T-helper 17 cell (primary cell): Measurements from ENCODE around the gene KDM3B. TPM values are rescaled to one million over a fixed set of nuclear protein-coding genes. Genes with fewer than 3 reads are reported as not detected.
"Not testable (repeated sequence)": the region's sequence is repeated elsewhere in the genome, so short reads cannot be mapped to it uniquely, and the experiment has no call there.

Experiments used
- ATAC-seq: fragments of 150-1000 bp; cut with Tn5 transposase; 2 replicates; pipeline ENCODE4 v1.10.0; 2021; ENCODE audit warnings: mild to moderate bottlenecking, moderate library complexity
- DNase-seq, 3 donors: peaks; one replicate each; pipeline versions ENCODE4 v3.0.0 to v3.0.0-alpha.2; 2020 to 2021
- H3K9me3 ChIP-seq: one replicate; pipeline ENCODE4 v1.7.0; 2013; ENCODE audit warnings: low read length, mild to moderate bottlenecking; ENCODE audit not compliant: control insufficient read depth, poor library complexity, severe bottlenecking
- H3K27ac Mint-ChIP-seq: one replicate; pipeline ENCODE4 v1.8.0; 2022; ENCODE audit warnings: mild to moderate bottlenecking, moderate library complexity, mixed read lengths
- H3K27me3 Mint-ChIP-seq: one replicate; pipeline ENCODE4 v1.8.0; 2022; ENCODE audit warnings: mixed read lengths
- H3K36me3 Mint-ChIP-seq: one replicate; pipeline ENCODE4 v1.8.0; 2022; ENCODE audit warnings: low read depth, mixed read lengths
- H3K4me1 Mint-ChIP-seq: one replicate; pipeline ENCODE4 v1.8.0; 2022; ENCODE audit warnings: mild to moderate bottlenecking, mixed read lengths
- H3K4me3 Mint-ChIP-seq: one replicate; pipeline ENCODE4 v1.8.0; 2022; ENCODE audit warnings: mild to moderate bottlenecking, moderate library complexity, mixed read lengths
- total RNA-seq, 4 donors: library from RNA in 2 of 4; stranded (reverse) in 2 of 4; gene quantifications; one replicate each; pipeline ENCODE4 v1.2.3 and lab custom pipeline; 2022 to 2026

KDM3B gene
- total RNA-seq, 2 donors from 2014 or later, result 74.0 to 74.5 TPM

DNA sequence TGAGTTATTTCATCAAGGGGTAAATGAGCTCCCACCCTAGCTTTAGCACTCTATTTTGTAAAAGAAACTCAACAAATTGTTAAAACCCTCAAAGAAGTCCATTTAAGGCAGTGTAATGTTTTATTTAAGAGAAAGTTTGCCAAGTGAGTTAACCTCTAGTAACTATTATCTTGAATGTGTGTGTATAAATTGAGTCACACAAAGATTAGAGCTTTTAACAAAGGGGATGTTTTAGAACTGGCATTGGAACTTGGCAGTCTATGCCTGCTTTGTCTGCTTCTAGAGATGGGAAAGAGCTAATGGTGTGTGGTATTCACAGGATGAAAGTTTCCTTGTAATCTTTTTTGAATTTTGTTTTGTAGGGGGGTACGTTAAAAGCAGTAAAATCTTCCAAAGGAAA lies 33.2 kb downstream of the KDM3B start:
- peaks cover 3% of the 10 kb centered on the region for H3K4me1 Mint-ChIP-seq
- no peaks in the 10 kb centered on the region for H3K9me3 ChIP-seq
- H3K27ac Mint-ChIP-seq, result peak overlapping the region; percentile 24
- H3K36me3 Mint-ChIP-seq, result peaks cover 9% of the 10 kb centered on the region
- peak overlapping the region; percentile 19 for H3K4me3 Mint-ChIP-seq
- DNase-seq, result no peak
- H3K27me3 Mint-ChIP-seq, result no peaks in the 10 kb centered on the region
- no peak for ATAC-seq

DNA sequence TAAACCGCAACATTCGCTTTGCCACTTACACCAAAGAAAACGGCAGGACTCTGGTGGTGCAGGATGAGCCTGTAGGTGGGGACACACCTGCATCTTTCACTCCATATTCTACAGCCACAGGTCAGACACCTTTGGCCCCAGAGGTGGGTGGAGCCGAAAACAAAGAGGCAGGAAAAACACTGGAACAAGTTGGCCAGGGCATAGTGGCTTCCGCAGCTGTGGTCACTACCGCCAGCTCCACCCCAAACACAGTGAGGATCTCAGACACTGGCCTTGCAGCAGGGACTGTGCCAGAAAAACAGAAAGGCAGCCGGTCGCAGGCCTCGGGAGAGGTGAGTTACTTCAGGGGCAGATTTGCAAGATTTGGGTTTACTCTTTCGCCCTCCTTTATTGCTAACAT lies 33.8 kb downstream of the KDM3B start:
- Mint-ChIP-seq H3K27me3 (no peaks in the 10 kb centered on the region), H3K4me3 (no peak overlapping the region), H3K4me1 (peaks cover 3% of the 10 kb centered on the region), H3K36me3 (peaks cover 9% of the 10 kb centered on the region), H3K27ac (peak overlapping the region; percentile 24)
- DNase-seq, result no peak
- no peaks in the 10 kb centered on the region for H3K9me3 ChIP-seq
- no peak for ATAC-seq

DNA sequence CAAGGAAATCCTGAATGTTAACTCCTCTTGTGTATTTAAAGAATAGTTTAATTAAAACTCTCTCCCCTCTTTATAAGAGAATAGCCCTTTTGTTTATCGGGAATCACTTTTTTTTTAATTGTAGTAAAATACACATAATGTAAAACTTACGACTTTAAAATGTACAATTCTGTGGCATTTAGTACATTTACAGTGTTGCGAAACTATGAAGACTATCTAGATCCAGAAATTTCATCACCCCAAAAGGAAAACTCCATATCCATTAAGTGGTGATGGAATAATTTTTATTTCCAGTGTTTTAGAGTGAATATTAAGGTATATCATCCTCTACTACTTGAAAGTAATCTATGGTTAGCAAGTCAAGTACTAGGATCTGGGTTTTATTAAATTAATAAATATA lies 36.8 kb downstream of the KDM3B start:
- no peaks in the 10 kb centered on the region for H3K9me3 ChIP-seq
- peaks cover 3% of the 10 kb centered on the region for H3K4me1 Mint-ChIP-seq
- no peak overlapping the region for H3K27ac Mint-ChIP-seq
- H3K36me3 Mint-ChIP-seq, result peaks cover 8% of the 10 kb centered on the region
- no peak overlapping the region for H3K4me3 Mint-ChIP-seq
- no peak for ATAC-seq
- no peak for DNase-seq
- H3K27me3 Mint-ChIP-seq, result no peaks in the 10 kb centered on the region

DNA sequence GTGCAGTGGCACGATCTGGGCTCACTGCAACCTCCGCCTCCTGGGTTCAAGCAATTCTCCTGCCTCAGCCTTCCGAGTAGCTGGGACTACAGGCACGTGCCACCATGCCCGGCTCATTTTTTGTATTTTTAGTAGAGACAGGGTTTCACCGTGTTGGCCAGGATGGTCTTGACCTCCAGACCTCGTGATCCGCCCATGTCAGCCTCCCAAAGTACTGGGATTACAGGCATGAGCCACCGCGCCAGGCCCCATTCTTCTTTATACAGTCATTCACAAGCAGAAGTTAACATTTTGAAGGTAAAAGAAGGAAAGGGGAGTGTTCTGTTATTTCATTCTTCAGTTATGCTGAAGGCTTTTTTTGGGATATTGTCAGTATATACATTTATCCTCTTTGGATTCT lies 37.4 kb downstream of the KDM3B start:
- DNase-seq, H3K27me3 Mint-ChIP-seq, H3K9me3 ChIP-seq, H3K27ac Mint-ChIP-seq, H3K4me3 Mint-ChIP-seq, H3K4me1 Mint-ChIP-seq, ATAC-seq: not testable (repeated sequence)
- H3K36me3 Mint-ChIP-seq, result peaks cover 13% of the 10 kb centered on the region

DNA sequence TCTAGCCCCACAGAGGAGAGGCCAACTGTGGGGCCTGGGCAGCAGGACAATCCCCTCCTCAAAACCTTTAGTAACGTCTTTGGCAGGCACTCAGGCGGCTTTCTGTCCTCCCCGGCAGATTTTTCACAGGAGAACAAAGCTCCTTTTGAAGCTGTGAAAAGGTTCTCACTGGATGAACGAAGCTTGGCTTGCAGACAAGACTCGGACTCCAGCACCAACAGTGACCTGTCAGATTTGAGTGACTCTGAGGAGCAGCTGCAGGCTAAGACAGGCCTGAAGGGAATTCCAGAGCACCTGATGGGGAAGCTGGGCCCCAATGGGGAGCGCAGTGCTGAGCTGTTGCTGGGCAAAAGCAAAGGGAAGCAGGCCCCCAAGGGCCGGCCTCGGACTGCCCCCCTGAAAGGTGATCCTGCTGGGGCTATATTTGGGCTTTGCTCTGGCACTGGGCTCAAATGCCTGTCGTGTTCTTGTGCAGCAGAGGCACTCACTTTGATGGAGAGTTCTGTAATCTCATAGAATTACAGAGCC lies 39.4 kb downstream of the KDM3B start:
- H3K27ac Mint-ChIP-seq, result no peak overlapping the region

DNA sequence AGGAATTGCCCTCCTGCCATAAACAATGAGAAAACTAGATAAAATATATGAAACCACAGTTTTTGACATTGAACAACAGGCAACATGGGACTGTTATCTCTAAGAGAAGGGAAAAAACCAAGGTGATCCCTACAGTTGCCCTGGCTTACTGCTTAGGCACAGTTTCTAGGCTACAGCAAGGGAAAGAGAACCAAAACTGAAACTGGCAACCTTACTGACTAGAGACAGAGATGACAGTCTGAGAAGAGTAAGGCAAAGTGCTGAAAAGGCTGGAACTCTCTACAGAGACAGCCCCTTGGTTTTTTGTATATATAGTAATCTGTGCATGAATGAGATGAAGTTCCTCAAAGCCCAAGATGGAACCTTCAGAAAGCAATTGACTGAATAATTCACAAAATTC lies 50.2 kb downstream of the KDM3B start:
- no peaks in the 10 kb centered on the region for H3K27me3 Mint-ChIP-seq
- H3K4me1 Mint-ChIP-seq, result peaks cover 13% of the 10 kb centered on the region
- peaks cover 9% of the 10 kb centered on the region for H3K36me3 Mint-ChIP-seq
- H3K4me3 Mint-ChIP-seq, result no peak overlapping the region
- peak overlapping the region; percentile 72 for H3K27ac Mint-ChIP-seq
- no peak for DNase-seq
- ATAC-seq, result no peak
- H3K9me3 ChIP-seq, result no peaks in the 10 kb centered on the region

More for the DNA sequence above, 39.4 kb downstream of the KDM3B start:
- Mint-ChIP-seq H3K36me3 (peaks cover 16% of the 10 kb centered on the region), H3K27me3 (no peaks in the 10 kb centered on the region), H3K4me1 (peaks cover 10% of the 10 kb centered on the region), H3K4me3 (no peak overlapping the region)
- no peaks in the 10 kb centered on the region for H3K9me3 ChIP-seq
- ATAC-seq (no peak), DNase-seq (no peak)

DNA sequence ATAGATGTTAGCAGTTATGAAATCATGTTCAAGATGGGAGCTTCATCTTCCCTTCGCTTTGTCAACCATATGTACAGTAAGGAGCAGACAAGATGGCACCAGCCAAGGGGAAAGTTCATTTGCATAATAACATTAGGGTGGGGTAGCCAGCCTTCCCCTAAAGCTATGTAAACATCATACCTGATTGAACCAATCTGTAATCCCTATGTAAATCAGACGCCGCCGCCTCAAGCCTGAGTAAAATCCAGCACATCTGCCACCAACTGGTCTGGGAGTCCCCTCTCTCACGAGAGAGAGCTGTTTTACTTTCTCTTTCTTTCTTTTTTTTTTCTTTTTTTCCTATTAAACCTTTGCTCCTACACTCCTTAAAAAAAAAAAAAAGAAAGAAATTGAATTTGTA lies 55.5 kb downstream of the KDM3B start:
- H3K4me3 Mint-ChIP-seq, result no peak overlapping the region
- DNase-seq, result no peak

DNA sequence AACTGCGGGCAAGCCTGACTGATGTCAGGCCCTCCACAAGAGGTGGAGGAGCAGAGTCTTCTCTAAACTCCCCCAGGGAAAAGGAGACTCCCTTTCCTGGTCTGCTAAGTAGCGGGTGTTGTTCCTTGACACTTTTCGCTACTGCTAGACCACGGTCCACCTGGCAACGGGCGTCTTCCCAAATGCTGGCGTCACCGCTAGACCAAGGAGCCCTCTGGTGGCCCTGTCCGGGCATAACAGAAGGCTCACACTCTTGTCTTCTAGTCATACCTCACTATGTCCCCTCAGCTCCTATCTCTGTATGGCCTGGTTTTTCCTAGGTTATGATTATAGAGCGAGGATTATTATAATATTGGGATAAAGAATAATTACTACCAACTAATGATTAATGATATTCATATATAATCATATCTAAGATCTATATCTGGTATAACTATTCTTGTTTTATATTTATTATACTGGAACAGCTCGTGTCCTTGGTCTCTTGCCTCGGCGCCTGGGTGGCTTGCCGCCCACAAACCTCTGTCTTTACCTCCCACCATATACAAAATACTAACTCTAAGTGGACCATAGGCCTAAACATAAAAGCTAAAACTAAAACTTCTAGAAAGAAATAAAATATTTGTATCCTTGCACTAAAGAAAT lies 58.6 kb downstream of the KDM3B start:
- ATAC-seq, DNase-seq, H3K36me3 Mint-ChIP-seq, H3K9me3 ChIP-seq, H3K4me3 Mint-ChIP-seq, H3K4me1 Mint-ChIP-seq, H3K27me3 Mint-ChIP-seq, H3K27ac Mint-ChIP-seq: not testable (repeated sequence)

More for the DNA sequence above, 55.5 kb downstream of the KDM3B start:
- no peaks in the 10 kb centered on the region for H3K27me3 Mint-ChIP-seq
- H3K27ac Mint-ChIP-seq, result peak overlapping the region; percentile 90
- no peaks in the 10 kb centered on the region for H3K9me3 ChIP-seq
- peaks cover 14% of the 10 kb centered on the region for H3K4me1 Mint-ChIP-seq
- peak; percentile 75 for ATAC-seq
- H3K36me3 Mint-ChIP-seq, result peaks cover 10% of the 10 kb centered on the region

DNA sequence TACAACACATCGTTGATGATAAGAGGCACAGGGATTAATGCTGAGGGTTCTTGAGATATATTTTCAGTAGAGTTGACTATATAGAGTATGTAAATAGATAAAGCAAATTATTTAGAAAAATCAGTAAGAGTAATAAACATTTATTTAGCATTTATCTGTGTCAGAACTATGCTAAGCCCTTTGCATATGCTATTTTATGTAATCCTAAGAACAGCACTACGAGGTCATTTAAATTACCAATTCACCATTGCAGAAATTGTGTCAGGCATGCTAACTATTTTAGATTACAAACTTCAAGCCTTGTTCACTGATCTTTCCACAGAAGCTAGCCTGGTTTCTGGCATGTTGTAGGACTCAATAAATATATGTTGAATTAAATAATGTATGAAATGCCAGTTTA lies 66.0 kb downstream of the KDM3B start:
- H3K36me3 Mint-ChIP-seq, result peaks cover 8% of the 10 kb centered on the region
- H3K9me3 ChIP-seq, result no peaks in the 10 kb centered on the region
- peaks cover 5% of the 10 kb centered on the region for H3K4me1 Mint-ChIP-seq
- H3K27ac Mint-ChIP-seq, result no peak overlapping the region
- no peak overlapping the region for H3K4me3 Mint-ChIP-seq
- DNase-seq, result no peak
- H3K27me3 Mint-ChIP-seq, result no peaks in the 10 kb centered on the region
- no peak for ATAC-seq

DNA sequence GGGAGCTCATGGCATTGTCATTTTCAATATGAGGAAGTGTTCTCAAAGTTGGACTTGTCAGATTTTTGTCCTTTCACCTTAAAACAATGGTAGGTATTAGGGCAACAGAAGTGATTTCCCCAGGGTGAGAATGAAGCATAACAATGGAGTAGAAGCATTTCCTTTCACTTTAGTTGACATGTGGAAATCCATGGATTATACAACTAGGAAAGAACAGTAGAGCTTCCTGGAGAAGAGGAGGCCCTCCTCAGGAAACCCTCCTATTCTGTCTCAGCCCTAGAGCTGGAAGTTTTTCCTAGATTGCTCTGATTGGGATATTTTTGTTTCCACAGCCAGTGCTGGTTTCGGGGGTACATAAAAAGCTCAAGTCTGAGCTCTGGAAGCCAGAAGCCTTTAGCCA lies 72.6 kb downstream of the KDM3B start:
- H3K9me3 ChIP-seq, result no peaks in the 10 kb centered on the region
- Mint-ChIP-seq H3K36me3 (peaks cover 15% of the 10 kb centered on the region), H3K27ac (no peak overlapping the region), H3K4me1 (peaks cover 5% of the 10 kb centered on the region), H3K27me3 (no peaks in the 10 kb centered on the region), H3K4me3 (no peak overlapping the region)
- ATAC-seq (no peak), DNase-seq (no peak)

DNA sequence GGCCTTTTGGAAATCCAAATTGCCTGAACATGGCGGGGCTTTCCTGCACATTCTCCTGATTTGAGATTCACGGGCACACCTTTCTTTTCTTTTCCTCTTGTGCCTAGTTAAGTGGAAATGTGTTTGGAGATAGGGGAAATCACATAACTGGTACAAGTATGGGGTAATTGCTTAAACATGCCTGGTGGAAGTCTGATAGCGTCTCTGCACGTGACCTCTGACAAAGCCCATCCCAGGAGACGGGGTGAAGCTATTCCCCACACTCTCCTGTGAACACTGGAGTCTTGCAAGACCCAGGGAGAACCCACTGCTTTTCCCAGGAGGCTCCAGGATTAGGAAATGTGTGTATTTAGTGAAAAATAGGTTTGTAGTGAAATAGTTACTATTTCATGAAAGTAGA lies 83.5 kb downstream of the KDM3B start:
- Mint-ChIP-seq H3K4me1 (peaks cover 14% of the 10 kb centered on the region), H3K36me3 (peaks cover 4% of the 10 kb centered on the region), H3K4me3 (no peak overlapping the region), H3K27ac (no peak overlapping the region), H3K27me3 (no peaks in the 10 kb centered on the region)
- DNase-seq, result no peak
- no peaks in the 10 kb centered on the region for H3K9me3 ChIP-seq
- ATAC-seq, result no peak

DNA sequence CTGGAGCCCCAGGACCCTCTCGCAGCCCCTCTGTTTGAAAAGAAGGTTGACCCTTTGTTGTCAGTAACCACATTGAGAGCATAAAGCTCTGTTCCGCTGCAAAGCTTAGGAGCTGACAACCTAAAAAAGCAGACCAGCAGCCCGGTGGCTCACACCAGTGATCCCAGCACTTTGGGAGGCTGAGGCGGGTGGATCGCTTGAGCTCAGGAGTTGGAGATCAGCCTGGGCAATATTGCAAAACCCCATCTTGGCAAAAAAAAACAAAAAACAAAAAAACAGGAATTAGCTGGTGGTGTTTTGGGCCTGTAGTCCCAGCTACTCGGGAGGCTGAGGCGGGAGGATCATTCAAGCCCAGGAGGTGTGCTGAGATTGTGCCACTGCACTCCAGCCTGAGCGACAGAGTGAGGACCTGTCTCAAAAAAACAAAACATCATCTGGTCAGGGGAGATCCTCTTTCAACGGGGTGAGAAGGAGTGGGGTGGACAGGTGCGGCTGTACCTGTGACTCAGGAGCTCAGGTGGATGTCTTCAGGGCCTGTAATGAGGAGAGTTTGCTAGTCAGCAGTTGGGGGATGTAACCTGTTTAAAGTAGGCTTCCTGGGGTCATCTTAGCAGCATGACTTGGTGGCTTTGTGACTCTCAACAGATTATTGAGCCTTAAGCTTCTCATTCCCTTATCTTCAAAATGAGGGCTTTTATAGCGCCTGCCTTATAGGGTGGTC lies 85.7 kb downstream of the KDM3B start:
- H3K27me3 Mint-ChIP-seq, result no peaks in the 10 kb centered on the region
- H3K9me3 ChIP-seq, result no peaks in the 10 kb centered on the region
- peaks cover 4% of the 10 kb centered on the region for H3K36me3 Mint-ChIP-seq
- H3K4me3 Mint-ChIP-seq, result peak overlapping the region; percentile 88
- H3K27ac Mint-ChIP-seq, result no peak overlapping the region
- ATAC-seq (no peak), DNase-seq (no peak)
- H3K4me1 Mint-ChIP-seq, result peaks cover 14% of the 10 kb centered on the region

DNA sequence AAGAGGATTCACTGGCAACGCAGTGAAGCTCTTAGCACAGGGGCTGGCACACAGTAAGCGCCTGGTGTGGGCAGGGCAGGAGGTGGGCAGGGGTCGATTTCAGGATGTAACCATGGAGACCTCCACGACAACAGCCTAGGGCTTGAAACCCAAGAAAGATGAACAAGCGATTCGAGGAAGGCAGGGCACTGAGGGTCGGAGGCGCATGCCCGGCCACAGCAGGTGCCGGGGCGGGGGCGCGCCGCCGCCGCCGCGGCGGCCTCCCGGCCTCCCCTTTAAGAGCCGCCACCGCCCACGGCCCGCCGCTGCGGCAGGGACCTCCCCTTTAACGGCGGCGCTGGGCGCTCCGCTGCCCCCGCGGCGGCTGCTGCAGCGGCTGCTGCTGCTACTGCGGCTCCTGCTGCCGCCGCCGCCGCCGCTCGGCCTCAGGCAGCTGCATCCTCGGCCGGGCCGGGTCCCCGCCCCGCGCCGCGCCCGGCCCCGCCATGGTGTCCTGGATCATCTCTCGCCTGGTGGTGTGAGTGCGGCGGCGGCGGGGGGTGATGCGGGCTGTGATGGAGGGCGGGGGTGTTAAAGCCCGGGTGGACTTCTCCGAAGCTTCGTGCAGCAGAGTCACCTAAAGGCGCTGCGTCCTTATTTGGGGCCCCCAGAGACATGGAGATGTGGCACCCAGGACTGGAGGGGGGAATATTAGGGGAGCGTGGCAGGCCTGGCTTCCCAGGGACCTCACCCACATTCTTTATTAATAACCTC lies 86.4 kb downstream of the KDM3B start, which contains the start of gene REEP2:
TSS of gene REEP2 (plus strand) at position 334 of the 753 bp plus-strand sequence. CDS start at position 486, 152 bp downstream.
- peaks cover 14% of the 10 kb centered on the region for H3K4me1 Mint-ChIP-seq
- DNase-seq (peak; percentile 43 to 59 (median 56)), ATAC-seq (peak; percentile 90)
- no peaks in the 10 kb centered on the region for H3K27me3 Mint-ChIP-seq
- H3K4me3 Mint-ChIP-seq, result peak within 1 kb of the TSS; percentile 88
- no peaks in the 10 kb centered on the region for H3K9me3 ChIP-seq
- H3K36me3 Mint-ChIP-seq, result peaks cover 4% of the 10 kb centered on the region
- H3K27ac Mint-ChIP-seq, result no peak within 1 kb of the TSS
